NCI-H2107 (cell line): ENCODE measurements around the gene AGPS.
"Not testable (repeated sequence)": the region's sequence is repeated elsewhere in the genome, so short reads cannot be mapped to it uniquely, and the experiment has no call there.

Source experiments
- DNase-seq: peaks from one replicate; lab custom pipeline; 2025; lab: John Stamatoyannopoulos, UW

The AGPS gene

DNA sequence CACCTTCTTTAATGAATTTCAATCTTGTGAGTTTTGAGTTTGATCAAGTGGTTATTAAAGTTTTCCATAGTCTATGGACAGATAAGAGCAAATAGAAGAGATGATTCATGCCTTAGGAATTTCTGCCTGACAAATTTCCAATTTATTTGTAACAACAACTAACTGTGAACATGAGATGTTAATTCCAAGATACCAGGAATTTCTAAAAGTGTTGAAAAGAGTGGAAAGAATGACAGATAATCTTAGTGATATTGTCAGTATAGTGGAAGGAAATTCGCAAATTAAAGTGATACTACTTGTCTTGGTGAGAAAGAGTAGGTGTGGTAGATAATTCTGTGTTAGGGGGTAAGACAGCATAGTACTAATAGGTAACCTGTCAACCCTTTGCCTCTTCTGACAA is 82.4 kb downstream of the AGPS start:
- no peak for DNase-seq

DNA sequence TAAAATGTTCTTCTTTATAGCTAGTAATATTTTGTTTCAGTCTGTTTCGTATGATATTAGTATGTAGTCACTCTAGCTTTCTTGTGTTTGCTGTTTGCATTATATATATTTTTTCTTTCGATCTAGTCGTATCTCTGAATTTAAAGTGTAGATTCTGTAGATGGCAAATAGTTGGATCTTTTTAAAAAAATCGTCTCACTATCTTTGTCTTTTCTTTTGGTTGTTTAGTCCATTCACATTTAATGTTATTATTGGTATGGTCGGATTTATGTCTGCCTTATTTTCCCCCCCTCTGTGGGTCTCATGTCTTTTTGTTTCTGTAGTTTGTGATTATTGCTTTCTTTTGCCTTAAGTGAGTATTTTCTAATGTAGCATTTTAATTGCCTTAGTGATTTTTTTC is 84.3 kb downstream of the AGPS start:
- DNase-seq = no peak

DNA sequence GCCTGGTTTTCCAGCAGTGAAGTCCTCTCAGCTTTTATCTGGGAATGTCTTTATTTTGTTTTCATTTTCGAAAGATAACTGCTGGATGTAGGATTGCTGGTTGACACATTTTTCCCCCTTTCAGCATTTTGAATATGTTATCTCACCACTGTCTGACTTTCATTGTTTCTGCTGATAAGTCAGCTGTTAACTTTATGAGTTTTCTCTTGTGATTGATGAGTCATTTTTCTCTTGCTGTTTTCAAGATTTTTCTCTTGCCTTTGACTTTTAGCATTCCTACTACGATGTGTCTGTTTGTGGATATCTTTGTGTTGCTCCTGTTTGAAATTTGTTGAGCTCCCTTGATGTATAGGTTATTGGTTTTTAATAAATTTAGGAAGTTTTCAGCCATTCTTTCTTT is 85.5 kb downstream of the AGPS start:
- DNase-seq = no peak

DNA sequence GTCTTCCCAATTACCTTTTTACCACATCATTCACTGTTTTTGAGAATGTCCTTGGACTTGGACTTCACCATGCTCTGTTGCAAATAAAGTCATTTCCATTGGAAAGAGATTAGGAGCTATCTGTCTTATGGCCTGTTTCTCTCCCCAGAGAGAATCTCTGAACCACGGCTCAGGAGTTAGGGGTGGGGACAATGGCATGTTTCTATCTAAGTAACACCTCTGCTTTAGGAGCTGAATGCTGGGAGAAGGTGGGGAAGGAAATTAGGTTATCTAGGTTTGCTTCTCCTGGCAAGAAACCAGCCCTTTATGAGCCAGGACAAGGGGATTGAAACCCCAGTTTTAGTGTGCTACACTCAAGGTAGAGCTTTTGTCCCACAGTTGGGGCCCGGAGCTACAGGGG is 86.3 kb downstream of the AGPS start:
- DNase-seq = no peak

DNA sequence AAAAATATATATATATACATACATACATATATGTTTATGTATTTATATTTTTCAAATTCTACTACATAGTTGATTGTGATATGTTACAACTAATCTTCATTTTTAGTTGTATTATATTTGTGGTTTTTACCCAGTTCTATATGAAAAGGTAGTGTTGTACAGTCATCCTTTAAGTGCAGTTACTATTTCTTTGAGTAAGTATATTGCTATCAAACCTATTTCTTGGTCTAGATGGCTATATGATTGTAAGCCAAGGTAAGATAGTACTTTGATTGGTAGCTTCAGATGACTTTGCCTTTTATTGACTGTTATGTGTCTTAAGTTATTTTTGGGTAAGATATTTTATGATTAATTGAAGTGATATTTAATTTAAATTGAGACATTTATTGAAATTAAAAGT is 89.6 kb downstream of the AGPS start:
- no peak for DNase-seq

DNA sequence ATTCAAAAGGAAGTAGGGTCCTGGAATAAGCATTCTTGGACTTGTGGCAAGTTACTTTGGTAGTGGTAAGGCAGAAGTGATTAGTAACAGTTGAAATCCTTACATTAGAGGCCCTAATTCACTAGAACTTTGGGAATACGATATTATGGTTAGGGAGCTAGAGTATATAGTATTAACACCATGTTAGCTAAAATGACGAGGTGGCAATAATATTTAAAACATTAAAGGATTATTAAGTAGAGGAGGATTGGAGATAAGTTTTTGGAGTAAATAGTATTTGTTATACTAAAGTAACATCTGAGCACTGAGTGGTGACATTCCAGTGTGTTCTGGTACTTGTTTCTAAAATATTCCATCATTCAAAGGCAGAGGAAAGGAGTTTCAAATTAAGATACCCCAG is 91.0 kb downstream of the AGPS start:
- no peak for DNase-seq

DNA sequence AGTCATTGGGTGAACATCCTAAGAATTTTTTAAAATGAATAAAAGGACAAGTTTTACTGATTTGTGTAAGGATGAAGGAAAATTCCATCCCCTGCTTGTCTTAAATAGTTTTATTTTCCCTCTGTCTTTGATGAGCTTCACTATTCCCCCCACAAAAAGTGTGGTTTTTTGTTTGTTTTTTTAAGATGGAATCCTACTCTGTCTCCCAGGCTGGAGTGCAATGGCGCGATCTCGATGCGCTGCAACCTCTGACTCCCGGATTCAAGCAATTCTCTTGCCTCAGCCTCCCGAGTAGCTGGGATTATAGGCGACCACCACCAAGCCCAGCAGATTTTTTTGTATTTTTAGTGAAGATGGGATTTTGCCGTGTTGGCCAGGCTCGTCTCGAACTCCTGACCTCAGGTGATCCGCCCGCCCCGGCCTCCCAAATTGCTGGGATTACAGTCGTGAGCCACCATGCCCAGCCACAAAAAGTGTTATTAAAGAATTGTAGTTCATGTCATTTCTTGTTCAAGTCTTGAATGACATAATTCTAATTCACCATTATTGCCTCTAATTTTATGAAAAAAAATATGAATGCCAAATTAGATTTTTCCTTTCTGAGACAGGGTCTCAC is 91.7 kb downstream of the AGPS start:
- no peak for DNase-seq

DNA sequence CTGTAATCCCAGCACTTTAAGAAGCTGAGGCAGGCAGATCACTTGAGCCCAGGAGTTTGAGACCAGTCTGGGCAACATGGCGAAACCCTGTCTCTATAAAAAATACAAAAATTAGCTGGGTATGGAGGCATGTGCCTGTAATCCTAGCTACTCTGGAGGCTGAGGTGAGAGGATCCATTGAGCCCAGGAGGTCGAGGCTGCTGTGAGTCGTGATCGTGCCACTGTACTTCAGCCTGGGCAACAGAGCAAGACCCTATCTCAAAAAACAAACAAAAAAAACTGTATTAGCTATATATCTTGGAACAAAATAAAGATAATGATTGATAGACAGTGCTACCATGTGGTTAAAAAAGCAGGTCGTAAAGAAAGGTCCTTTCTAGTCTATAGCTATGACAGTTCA is 93.1 kb downstream of the AGPS start:
- DNase-seq = not testable (repeated sequence)

DNA sequence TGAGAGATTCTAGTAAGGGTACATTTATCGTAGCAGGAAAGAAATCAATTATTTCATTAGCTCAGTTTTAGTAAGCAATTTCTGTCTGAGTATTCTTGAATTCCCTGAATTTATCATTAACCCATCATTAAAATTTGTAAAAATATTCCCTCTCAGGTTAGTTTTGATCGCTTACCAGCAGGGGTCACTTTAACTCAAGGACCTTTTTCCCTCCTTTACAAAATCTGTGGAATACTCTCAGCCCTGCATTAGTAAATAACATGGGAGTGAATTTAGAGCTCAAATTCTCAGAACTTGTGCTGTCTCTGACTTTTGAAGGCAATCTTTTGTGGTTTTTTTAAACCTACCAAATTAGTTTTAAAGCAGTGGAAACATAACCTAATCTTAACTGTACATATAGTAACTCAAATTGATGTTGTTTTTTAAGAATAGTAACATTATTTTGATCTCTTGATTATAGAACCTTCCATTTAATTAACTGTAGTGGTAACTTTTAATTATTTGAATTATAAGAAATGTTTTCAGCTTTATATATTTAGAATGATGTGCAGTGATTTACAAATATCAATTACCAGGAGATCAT is 97.2 kb downstream of the AGPS start:
- DNase-seq = peak; percentile 0

DNA sequence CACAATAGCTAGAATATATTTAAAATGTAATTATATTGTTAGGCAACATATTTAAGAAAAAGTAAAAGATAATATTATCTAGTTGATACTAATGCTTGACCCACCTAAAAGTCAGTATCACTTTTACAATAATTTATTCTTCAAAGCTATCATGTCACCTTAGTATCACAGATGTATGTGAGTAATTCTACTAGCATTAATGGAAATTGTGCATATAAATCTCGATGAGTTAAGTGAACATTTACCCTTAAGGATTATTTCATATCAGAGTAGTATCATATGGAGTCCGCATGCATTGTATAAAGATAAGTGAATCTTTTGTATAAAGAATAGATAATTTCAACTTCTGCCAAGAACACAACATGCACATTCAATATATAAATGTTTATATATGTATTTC is 103.4 kb downstream of the AGPS start:
- DNase-seq = no peak

DNA sequence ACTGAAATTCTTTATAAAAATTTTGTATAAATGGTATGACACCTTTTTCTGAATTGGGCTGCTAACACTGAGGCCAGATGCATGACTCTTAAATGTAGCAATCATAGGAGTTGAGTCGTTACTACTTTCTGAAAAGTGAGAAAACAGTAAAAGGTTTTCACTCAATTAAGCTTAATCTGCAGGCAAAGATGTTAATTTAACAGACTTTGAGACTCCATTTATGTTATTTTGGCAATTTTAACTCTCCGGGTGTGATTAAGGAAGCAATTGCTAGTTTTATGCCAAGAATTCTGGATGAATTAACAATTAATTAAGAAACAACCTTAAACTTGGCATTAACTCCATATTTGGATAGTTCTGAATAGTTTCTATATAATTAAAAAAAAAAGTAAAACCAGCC is 104.3 kb downstream of the AGPS start:
- DNase-seq = no peak

DNA sequence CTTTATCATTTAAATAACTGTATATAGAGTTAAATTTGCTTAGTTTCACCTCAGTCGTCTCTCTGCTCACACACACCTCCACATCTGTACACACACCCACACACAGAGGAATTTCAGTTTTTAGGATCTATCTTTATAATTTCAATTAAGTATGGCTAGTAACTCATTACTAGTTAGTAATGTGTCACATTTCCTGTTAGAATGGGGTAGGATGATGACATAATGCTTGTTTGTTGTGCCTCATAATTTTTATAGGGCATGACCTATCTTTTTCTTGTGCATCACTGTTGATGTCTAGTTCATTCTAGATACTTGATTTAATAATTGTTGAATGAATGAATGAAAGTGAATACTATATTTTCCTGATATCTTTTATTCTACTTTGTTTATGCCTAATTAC is 108.6 kb downstream of the AGPS start:
- DNase-seq = no peak

DNA sequence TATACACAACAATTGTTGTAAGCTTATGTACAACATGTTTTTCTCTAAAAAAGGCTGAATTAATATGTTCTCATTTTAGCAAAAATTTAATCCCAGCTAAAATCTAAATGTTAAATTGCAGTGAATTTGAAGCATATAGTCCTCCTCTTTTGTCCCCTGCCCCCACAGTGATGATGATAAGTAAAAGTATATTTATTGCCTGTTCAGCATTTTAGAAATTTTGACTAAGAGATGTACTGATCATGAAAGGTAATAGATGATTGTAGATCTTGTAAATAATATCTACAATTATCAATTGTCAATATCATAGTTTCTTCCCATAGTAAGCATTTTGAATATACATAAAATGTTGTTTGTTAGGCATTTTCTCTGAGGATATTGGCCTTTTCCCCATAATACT is 113.9 kb downstream of the AGPS start:
- no peak for DNase-seq

DNA sequence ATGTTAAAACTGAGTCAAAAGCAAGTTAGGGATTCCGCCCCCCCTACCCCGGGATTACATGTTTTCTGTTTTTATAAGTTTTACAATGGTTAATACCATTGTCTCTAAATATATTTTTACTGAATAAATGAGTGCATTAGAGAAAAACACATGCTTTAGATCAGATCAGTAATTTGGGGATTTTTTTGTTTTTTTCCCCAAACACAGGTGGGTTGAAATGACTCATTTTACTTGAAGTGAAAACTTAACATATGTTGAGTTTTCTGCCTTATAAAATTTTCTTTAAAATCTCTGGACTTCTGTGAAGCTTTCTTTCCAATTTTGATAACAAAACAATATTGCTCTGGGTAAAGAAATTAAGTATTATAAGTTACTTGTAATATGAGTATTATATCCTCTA is 114.4 kb downstream of the AGPS start:
- no peak for DNase-seq

DNA sequence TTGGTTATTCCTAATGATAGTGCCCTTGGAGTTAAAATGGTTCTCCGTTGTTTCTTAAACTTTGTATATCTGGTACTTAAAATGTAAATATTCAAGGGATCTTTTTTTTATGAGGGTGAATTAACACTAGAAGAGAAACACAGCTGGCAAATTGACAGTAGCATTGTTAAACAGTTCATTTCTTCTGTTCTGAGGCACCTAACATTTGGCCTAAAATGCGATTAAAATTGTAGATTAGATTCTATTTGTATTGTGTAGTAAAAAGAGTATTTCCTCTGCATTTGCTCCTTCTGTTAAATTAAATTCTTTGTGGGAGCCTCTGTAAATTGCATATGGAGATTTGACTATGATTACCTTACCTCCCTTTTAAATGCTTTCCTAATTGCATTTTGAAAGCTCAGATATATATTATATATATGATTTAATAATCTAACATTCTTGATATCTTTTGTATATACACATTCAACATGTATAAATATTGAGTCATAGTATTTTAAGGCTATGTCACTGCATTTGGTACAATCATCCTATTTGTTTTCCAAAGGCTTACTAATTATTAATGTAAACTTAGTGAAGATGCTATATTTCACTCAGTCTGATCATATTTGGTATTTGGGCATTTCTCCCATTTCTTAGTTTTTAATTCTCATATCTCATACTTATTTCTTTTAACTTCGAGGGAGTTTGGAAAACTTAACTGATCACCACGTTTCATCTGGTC is 124.4 kb downstream of the AGPS start:
- no peak for DNase-seq

DNA sequence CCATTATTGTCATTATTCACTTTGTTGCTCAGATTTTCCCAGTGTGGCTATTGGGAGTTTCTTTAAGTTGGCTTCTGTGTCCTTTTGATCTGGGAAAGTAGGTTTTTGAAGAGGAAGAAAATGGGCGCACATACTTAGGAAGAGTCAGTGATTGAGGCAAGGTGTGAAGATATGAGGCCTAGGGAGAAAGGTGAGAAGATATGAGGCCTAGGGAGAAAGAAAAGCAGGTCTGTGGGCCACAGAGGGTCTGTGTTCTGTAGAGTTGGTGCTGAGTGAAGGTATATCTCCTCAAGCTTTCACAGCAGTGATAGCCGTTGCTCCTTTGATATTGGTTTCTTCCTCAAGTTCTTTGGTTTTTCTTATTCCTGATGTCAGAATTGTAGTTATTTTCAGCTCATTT is 126.2 kb downstream of the AGPS start:
- DNase-seq = no peak

DNA sequence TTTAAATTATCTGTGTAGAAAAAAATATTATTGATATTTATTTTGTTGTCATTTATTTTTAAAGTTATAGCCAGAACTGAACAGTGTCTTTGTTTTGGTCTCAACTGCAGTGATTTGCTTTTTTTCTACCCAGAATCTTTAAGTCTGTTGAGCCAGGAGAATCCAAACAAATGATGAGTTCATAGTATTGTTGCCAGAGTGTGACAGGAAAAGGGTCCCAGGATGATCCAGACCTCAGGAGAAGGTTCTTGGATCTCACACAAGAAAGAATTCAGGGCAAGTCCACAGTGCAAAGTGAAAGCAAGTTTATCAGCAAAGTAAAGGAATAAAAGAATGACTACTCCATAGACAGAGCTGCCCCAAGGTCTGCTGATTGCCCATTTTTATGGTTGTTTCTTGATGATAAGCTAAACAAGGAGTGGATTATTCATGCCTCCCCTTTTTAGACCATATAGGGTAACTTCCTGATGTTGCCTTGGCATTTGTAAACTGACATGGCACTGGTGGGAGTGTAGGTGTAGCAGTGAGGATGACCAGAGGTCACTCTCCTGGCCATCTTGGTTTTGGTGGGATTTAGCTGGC is 127.1 kb downstream of the AGPS start:
- no peak for DNase-seq

DNA sequence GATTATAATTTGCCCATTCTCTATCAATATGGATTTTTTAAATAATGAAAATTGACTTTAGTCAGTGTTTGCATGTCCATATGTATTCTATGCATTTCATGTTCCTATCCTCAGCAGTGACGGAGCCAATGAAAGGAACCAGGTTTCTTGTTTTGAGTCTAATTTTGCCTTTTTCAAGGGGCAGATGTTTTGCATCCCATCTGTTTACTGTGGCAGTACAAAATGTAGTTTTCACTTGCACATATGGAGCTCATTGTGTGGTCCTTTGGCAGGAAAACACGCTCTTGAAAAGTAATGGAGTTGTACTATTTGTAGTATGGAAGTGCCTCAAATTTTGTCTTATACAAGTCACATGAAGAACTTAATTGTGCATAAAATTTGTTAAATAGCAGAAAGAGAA is 127.8 kb downstream of the AGPS start:
- no peak for DNase-seq

DNA sequence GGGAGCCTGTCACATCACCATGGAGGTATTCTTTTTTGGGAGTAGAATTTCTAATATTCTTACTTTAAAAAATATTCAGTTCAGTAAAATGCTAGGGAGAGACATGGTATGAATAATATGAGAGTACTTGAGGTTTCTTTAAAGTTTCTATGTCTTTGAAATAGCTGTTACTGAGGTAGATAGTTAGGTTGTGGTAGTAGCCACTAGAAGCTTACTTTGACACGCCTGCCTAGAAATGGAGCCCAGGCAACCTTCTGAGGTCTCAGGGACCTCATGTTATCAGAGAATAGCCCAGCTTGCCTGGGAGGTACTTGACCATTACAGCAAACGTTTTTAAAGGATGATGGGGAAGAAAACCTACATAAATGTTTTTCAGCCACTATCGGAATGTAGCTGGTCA is 131.2 kb downstream of the AGPS start:
- DNase-seq = no peak

DNA sequence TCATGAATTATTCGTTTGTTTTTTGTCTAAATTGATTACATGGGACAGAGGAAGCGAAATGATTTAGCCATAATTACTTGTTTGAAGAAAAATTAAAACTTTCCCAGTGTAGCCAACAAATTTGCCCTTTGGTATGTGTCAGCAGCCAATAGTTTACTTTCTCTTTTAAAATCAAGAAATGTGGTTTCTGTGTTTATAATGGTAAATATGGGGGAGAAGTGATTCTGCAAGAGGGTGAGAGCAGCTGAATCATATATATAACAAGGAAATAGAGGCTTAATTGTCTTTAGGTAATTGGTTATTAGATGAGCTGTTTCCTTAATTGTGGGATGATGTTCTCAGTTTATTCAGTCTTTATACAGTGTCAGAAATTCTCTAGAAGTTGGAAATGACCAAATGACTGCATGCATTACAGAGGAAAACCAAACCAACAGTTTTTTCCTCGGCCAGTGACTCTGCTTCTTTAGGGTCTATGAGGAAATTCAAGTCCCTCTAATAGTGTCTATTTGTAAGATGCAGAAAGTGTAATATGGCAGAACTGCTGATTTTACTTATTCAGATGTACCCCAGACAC is 132.9 kb downstream of the AGPS start:
- DNase-seq = no peak

DNA sequence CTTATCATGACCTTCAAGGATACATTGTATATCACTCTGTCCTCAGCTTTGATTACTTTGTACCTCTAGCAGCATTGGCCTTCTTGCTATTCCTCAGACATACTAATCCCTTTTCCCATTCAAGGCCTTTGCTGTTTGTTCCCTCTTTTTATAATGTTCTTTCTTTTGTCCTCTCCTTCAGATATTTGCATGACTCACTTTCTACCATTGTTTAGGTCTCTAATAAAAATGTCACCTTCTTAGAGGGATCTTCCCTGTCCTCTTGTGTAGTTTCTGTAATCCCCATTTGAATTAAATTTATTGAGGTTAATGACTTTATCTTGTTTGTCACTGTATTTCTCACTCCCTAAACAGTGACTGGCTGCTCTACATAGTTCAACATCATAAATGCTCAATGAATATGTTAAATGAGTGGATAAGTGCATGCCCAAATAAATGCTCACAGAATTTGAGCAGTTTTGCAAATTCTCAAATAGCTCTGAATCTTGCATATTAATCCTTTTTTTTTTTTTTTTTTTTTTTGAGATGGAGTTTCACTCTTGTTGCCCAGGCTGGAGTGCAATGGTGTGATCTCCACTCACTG is 135.9 kb downstream of the AGPS start:
- DNase-seq = no peak

DNA sequence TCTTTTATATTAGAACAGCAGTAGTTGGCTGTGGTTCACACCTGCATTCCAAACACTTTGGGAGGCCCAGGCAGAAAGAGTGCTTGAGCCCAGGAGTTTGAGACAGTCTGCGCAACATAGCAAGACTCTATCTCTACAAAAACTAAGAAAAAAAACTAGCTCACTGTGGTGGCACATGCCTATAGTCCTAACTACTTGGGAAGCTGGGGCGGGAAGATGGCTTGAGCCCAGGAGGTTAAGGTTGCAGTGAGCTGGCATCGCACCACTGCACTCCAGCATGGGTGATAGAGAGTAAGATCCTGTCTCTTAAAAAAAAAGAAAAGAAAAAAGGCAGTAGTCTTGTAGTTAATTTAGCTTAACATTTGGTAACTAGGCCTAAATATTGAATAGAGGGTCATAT is 136.6 kb downstream of the AGPS start:
- no peak for DNase-seq

DNA sequence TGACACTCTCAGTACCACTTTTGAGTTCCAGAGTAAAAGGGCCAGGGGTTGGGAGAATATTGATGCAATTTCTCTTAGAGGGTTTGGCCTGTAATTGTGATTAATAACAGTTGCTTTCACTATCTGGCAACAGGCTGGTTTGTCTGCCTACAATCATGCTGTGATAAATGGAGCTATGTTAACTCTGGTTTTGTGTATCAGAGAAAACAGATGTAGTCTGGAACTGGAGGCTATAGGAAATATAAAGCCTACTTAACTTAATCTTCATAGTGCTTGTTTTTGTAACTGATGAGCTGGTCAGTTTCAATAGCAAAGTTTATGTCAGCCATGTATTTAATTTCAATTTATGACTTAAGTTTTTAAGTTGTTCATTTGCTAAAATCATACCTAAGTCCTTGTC is 138.0 kb downstream of the AGPS start:
- DNase-seq = no peak
